Astrocyte (in vitro differentiated cells and primary cell): ENCODE measurements around the gene PXDN.

Experiments used
- CTCF ChIP-seq: IDR thresholded peaks from 2 replicates; pipeline ENCODE4 v1.5.1; 2011; ENCODE audit warnings: low read depth, mild to moderate bottlenecking, inconsistent platforms, low read length, moderate library complexity; ENCODE audit not compliant: insufficient read depth
- EZH2 ChIP-seq: IDR thresholded peaks from 2 replicates; pipeline ENCODE4 v1.6.1; 2012; ENCODE audit warnings: mild to moderate bottlenecking, low read length, inconsistent platforms; ENCODE audit not compliant: insufficient read depth

- TF ChIP-seq EZH2 (no peak), CTCF (no peak)
These were observed 12.1 kb upstream of the PXDN start for GRCh38 chr2:1756456-1756855.
